GM18951 (cell line): ENCODE data around the gene ADH4.
"Not testable (repeated sequence)": the region's sequence is repeated elsewhere in the genome, so short reads cannot be mapped to it uniquely, and the experiment has no call there.

Experiments
- POLR2A ChIP-seq: IDR thresholded peaks from 4 replicates; pipeline ENCODE4 v1.6.1; 2011; ENCODE audit warnings: mild to moderate bottlenecking; ENCODE audit not compliant: insufficient read length, insufficient read depth; ENCODE audit errors: extremely low read depth
- in situ Hi-C: fragments of 300-500 bp; cut with MboI; formaldehyde crosslinking; loops from one replicate; pipeline ENCODE4 v1.12.0; 2022; ENCODE audit warnings: low sequenced_read_pairs, mixed read lengths, inconsistent platforms; ENCODE audit not compliant: unreplicated experiment

ADH4 gene

GRCh38 chr4:99144070-99144469 is at the start of gene ADH4:
Gene ADH4, minus strand, starts transcription at chr4:99144297. Its CDS starts 75 bp downstream, at chr4:99144222.
- in situ Hi-C loops, result no loop called here
- TF ChIP-seq POLR2A, result no peak

GRCh38 chr4:99190336-99190735 is 46.2 kb upstream of the ADH4 start:
- TF ChIP-seq POLR2A, result no peak
- in situ Hi-C loops, result no loop called here

GRCh38 chr4:99189900-99190299 is 45.8 kb upstream of the ADH4 start:
- in situ Hi-C loops, result not testable (repeated sequence)

- in situ Hi-C loops, result no loop called here
These were observed 41.9 kb upstream of the ADH4 start for GRCh38 chr4:99186029-99186428.

GRCh38 chr4:99185581-99185980 is 41.5 kb upstream of the ADH4 start:
- in situ Hi-C loops, result no loop called here
- TF ChIP-seq POLR2A, result no peak

More at GRCh38 chr4:99186029-99186428, 41.9 kb upstream of the ADH4 start:
- no peak for TF ChIP-seq POLR2A

GRCh38 chr4:99180382-99181070 is 36.4 kb upstream of the ADH4 start:
- no peak for TF ChIP-seq POLR2A
- in situ Hi-C loops, result no loop called here

GRCh38 chr4:99179626-99180025 is 35.5 kb upstream of the ADH4 start:
- in situ Hi-C loops, result no loop called here
- no peak for TF ChIP-seq POLR2A

- in situ Hi-C loops, result no loop called here
These were observed 35.1 kb upstream of the ADH4 start for GRCh38 chr4:99179178-99179577.

GRCh38 chr4:99166544-99166943 is 22.4 kb upstream of the ADH4 start:
- TF ChIP-seq POLR2A, result no peak
- in situ Hi-C loops, result no loop called here

More at GRCh38 chr4:99179178-99179577, 35.1 kb upstream of the ADH4 start:
- TF ChIP-seq POLR2A, result no peak

- in situ Hi-C loops, result no loop called here
- TF ChIP-seq POLR2A, result no peak
These were observed 21.9 kb upstream of the ADH4 start for GRCh38 chr4:99165978-99166377.

- in situ Hi-C loops, result no loop called here
- no peak for TF ChIP-seq POLR2A
These were observed 17.4 kb upstream of the ADH4 start for GRCh38 chr4:99161373-99162099.

GRCh38 chr4:99159699-99160098 is 15.6 kb upstream of the ADH4 start:
- in situ Hi-C loops, result no loop called here
- no peak for TF ChIP-seq POLR2A

- in situ Hi-C loops, result no loop called here
- no peak for TF ChIP-seq POLR2A
These were observed 13.4 kb upstream of the ADH4 start for GRCh38 chr4:99157478-99157935.

- no peak for TF ChIP-seq POLR2A
- in situ Hi-C loops, result no loop called here
These were observed 12.9 kb upstream of the ADH4 start for GRCh38 chr4:99156992-99157391.
